Prostate gland (tissue), 2 donors: ENCODE results near the gene CTNNA2.

Source experiments
- POLR2A ChIP-seq: fragments of 450-650 bp; IDR thresholded peaks from one replicate; pipeline ENCODE4 v1.6.1; 2016; ENCODE audit warnings: antibody characterized with exemption, mild to moderate bottlenecking
- POLR2AphosphoS5 ChIP-seq: sonication (generic); formaldehyde crosslinking; IDR thresholded peaks from one replicate; pipeline ENCODE4 v1.6.1; 2017; ENCODE audit warnings: antibody characterized with exemption
- TF ChIP-seq, protein P1 (sequence below), 4 experiments: fragments of 200-600 bp in 2 of 4; fragments of 450-650 bp in 2 of 4; sonication (generic) in 2 of 4; IDR thresholded peaks; 1 replicate in 3 of 4; 2 replicates in 1 of 4; pipeline ENCODE4 v1.5.1; 2016 to 2019; ENCODE audit warnings: antibody characterized with exemption in 4 of 4, mild to moderate bottlenecking in 2 of 4, moderate library complexity in 2 of 4

DNA sequence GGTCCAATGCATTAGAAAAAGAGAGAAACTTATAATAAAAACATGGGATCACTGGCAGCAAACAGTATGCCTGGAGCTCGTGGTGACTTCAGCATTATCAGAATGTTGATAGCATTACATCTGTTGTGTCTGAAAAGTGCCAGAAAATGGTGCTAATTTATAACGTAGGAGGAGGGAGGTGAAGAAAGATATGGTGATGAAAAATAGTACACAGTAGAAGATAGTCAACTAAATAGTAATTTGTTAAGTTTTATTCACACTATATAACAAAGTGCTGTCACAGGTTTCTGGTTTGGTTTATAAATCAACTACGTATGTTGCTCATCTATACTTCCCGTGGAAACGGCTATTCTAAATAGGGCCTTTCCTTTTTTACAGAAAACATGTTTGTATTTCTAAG, 674.3 kb downstream of the CTNNA2 start:
- TF ChIP-seq, protein P1, sequence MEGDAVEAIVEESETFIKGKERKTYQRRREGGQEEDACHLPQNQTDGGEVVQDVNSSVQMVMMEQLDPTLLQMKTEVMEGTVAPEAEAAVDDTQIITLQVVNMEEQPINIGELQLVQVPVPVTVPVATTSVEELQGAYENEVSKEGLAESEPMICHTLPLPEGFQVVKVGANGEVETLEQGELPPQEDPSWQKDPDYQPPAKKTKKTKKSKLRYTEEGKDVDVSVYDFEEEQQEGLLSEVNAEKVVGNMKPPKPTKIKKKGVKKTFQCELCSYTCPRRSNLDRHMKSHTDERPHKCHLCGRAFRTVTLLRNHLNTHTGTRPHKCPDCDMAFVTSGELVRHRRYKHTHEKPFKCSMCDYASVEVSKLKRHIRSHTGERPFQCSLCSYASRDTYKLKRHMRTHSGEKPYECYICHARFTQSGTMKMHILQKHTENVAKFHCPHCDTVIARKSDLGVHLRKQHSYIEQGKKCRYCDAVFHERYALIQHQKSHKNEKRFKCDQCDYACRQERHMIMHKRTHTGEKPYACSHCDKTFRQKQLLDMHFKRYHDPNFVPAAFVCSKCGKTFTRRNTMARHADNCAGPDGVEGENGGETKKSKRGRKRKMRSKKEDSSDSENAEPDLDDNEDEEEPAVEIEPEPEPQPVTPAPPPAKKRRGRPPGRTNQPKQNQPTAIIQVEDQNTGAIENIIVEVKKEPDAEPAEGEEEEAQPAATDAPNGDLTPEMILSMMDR (IDR thresholded peaks at IDR 0.05), result no peak
- TF ChIP-seq POLR2AphosphoS5 (no peak), POLR2A (no peak)
